ENCODE measurements around the gene BCAS4.
A peak's percentile ranks its signal among the peaks of the same experiment; 100 is the strongest.
"Not testable (repeated sequence)": the region's sequence is repeated elsewhere in the genome, so short reads cannot be mapped to it uniquely, and the experiment has no call there.

The BCAS4 gene

DNA sequence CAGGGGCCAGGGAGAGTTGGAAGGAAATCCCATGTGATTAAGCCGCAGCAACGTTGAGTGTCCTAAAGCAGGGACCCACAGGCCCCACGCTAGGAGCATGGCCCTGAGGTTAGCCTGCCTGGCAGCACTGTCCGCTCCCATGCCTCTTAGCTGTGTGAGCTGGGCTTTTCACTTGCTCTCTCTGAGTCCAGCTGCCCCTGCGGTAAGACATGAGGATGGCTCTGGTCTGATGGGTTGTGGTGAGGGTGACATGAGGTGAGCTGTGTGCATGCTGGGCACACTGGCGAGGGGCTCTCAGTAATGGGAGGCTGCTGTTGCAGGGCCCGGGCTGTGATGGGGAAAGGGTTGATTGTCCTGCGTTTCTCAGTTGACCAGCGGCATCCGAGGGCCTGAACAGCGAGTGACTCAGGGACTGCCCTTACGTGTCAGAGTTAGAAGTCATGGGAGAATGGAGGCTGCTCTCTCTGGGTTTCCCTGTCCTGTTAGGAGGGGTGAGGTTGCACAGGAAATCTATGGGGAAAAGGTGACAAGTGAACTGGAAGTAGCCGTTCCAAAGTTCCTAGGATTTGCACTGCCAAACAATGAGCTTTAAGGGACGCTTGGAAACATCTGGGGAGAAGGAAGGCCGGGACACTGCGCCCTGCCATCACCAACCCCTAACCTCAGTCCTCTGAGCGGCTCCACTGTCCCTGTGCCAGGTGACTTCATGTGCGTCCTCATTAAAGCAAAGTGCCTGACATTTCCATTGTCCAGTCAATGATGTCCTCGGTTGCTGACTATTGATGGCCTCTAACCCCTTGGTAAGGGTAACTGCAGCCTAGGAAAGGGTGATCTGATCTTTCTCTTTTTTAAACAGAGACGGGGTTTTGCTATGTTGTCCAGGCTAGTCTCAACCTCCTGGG lies 85.0 kb downstream of the BCAS4 start:
- DNase-seq = no peak

DNA sequence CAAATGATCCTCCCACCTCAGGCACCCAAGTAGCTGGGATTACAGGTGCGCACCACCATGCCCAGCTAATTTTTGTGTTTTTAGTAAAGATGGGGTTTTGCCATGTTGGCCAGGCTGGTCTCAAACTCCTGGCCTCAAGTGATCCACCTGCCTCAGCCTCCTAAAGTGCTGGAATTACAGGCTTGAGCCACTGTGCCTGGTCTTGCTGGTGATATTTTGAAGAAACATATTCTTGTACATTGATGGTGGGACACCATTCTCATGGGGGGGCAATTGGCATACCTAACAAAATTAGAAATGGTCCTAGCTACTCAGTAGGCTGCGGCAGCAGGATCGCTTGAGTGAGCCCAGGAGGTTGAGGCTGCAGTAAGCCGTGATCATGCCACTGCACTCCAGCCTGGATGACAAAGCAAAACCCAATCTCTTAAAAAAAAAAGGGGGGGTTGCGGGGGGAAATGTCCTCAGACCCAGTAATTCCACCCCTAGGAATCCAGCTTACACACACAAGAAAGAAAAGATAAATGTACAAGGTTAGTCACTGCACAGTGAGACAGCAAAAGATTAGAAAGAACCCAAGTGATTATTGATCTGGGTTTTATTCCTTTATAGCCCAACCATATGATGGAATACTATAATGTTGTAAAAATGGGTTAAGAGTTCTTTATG lies 87.0 kb downstream of the BCAS4 start:
- DNase-seq = not testable (repeated sequence)

DNA sequence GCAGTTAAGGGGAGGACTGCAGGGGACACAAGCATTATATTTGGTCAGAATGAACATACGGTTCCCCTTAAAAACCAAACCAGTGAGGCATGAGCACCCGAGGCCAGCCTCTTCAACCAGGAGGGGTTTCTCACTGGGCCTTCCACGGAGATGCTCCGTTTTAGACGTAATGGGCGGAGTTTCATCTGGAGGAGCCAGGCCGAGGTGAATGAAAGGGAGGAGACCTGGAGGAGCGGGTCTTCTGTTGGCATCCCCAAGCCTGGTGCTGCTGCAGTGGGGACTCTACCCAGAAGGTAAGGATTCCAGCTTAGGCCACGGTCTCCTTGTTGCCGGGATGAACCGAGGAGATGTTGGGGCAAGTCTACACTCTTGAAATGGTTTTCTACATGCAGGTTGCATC lies 89.0 kb downstream of the BCAS4 start:
- no peak for DNase-seq

DNA sequence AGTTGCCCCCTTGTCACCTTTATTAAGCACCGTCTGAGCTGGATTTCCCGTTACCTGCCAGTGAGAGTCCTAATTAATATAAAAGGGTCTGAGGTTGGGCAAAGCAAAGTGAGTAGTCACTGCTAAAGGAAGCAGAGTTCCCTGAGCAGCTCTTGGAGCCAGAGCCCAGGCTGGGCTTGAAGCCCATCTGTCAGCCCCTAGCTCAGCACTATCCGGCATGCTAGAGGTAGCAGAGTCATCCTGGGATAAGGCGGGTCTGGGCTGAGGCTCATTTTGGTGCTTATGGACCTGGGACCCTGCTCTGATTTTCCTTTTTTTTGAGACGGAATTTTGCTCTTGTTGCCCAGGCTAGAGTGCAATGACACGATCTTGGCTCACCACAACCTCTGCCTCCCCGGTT lies 90.2 kb downstream of the BCAS4 start:
- no peak for DNase-seq

DNA sequence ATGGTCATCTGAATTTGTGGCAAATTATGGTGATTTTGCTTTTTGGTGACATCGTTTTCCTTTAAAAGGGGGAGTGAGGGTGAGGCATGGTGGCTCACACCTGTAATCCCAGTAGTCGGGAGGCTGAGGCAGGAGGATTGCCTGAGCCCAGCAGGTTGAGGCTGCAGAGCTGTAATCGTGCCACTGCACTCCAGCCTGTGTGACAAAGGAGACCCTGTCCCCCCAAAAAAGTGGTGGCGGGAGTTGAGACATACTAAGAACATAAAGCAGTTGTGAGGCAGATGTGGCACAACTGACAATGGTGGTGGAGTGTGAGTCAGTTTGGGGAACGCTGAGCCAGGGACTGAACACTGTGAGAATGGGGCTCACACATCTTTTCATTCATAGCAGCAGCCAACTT lies 90.9 kb downstream of the BCAS4 start:
- no peak for DNase-seq

DNA sequence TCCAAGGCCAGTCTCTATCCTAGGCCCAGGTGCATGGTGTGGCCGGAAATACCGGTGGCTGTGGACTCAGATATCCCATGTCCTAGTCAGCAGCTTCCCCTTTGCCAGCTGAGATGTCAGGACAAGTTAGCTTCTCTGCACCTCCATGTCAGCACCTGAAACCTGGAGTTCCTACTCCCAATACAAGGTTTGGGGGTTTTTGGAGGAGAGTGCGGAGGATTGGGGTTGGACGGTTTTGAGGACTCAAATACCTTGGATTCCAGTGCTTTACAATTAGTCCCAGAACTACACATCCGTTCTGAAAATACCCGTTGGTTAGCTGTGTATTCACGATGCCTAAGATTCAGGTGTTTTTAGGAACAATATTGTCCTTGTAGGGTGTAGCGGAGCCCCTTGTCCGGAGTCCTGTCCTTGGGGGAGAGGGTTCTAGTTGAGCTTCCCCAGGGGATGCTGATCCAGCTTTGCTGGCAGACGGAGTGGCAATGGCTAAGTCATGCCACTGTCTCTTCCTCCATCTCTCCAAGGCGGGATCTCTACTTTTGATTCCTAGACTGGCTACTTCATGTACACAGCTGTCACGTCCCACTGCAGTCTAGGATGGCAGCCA lies 91.4 kb downstream of the BCAS4 start:
- DNase-seq = no peak

DNA sequence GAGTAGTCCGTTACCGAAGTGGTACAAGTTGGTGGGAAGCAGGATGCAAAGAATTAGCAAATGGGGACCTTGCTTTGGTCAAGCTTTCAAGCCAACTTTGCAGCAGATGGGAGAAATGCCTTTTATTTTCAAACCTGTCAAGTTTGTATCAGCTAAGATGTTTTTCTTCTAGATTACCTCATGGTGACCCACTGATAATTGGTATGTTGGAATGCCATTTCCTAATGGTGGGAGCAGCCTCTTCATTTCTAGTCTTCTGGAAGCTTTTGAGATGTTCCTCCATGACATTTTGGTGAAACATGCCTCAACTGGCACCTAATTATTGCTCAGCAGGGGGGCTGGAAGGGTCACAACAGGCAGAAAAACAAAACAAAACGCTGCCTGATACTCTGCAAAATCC lies 92.7 kb downstream of the BCAS4 start:
- DNase-seq = no peak

DNA sequence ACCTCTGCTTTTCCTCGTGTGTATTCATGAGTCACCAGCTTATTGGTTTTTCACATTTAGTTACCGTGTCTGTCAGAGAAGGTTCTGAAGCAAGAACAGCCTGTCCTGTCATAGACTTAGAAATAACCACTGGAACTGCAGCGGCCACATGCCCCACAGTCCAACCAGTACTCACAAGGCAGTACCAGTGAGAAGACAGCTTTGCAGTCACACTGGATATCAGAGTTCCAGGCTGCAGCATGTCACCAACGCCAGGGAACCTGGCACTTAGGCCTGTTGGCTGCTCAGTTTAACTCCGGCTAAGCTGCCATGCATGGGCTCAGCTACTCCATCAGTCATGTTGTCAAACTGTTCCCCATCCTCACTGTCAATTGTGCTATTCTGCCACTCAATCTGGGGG lies 96.3 kb downstream of the BCAS4 start:
- DNase-seq = no peak

DNA sequence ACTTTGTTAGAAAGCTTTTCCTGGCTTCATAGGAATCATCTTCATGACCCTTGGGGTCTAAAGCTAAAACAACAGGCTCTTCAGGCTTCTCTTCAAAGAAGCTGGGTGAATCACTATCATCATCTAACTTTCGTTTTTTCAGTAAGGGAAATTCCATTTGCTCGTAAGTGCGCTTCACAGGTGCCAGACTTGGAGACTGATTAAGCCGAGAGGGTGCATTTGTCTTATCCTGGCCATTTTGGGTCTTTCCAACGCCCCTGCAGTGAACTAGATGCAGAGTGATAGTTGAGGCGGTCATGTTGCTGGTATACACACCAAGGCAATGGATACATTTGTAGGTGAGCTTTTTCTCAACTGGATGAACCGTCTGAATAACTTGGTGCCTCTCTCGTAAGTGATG lies 97.5 kb downstream of the BCAS4 start:
- no peak for DNase-seq

DNA sequence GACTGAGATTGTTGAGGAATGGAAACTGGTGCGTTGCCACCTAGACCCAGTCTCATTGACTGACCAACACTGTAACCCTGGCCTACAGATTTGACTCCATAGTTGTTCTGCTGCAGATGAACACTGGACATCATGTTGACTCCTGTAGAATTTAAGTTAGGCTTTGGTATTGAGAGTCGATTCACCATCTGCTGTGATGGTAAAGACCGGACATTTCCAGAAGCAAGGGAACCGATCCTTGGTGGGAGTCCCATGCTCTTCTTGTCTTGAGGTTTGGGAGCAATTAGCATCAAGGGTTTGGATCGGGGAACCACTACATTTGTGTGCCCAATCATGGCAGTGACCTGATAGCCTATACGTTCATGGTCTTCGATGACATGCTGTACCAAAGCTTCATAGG lies 98.8 kb downstream of the BCAS4 start:
- no peak for DNase-seq

DNA sequence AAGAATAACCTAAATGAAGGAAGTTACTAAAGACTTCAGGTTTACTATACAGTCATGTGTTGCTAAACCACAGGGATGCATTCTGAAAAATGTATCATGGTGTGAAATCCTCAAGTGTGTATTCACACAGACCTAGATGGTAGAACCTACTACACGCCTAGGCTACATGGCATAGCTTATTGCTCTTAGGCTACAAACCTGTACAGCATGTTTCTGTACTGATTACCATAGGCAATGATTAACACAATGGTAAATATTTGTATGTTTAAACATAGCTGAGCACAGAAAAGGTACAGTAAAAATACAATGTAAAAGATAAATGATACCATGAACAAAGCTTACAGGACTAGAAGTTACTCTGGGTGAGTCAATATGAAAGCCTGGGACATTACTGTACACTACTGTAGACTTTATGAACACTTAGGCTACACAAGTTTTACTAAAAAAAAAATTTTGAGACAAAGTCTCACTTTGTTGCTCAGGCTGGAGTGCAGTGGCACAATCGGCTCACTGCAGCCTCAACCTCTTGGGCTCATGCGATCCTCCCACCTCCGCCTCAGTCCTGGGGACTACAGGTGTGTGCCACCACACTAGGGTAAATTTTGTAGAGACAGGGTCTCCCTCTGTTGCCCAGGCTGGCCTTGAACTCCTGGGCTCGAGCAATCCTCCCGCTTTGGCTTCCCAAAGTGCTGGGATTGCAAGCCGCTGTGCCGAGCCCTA lies 100.4 kb downstream of the BCAS4 start:
- DNase-seq = no peak

DNA sequence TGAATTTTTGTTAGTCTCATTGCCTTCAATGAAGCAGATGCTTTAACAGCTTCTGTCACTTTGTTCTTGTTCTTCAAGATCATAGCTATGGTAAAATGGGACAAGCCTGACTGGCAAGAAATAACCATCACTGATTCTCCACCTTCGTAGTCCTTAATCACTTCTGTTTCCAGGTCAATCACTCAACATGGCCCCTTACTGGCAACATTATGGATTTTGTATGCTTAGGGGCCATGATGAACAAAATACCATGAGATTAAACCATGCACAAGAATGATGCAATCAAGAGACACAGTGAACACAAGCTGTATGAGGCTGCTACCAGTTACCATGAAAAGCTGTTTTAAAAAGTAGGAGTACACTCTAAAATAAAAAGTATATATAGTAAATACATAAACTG lies 103.6 kb downstream of the BCAS4 start:
- DNase-seq = no peak

DNA sequence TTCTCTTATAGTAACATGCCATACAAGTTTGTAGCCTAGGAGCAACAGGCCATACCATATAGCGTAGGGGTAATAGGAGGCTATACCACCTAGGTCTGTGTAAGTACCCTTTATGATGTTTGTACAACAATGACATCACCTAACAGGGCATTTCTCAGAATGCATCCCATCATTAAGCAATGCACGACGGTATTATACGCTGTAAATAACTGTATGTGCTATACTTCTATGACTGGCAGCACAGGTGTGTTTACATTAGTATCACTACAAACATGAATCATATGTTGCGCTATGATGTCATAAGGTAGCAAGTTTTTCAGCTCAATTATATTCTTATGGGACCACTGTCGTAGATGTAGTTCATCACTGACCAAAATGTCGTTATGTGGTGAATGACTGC lies 105.4 kb downstream of the BCAS4 start:
- DNase-seq = no peak

DNA sequence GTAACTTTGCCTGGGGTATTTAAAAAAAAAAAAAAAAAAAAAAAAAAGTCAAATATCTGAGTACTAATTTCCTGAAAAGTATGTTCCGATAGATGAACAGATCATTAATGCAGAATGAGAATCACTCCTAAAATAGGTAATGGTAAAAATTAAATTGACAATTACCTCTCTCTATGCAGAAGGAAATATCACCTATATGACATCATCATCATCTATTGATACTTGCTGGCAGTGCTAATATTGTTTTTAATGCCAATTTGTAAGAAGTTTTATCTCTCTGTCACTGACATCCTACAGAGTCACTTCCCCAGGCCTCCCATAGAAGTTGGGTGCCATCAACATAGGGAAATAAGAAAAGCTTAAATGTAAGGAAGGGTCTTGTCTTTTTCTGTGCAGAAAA lies 106.4 kb downstream of the BCAS4 start:
- no peak for DNase-seq

DNA sequence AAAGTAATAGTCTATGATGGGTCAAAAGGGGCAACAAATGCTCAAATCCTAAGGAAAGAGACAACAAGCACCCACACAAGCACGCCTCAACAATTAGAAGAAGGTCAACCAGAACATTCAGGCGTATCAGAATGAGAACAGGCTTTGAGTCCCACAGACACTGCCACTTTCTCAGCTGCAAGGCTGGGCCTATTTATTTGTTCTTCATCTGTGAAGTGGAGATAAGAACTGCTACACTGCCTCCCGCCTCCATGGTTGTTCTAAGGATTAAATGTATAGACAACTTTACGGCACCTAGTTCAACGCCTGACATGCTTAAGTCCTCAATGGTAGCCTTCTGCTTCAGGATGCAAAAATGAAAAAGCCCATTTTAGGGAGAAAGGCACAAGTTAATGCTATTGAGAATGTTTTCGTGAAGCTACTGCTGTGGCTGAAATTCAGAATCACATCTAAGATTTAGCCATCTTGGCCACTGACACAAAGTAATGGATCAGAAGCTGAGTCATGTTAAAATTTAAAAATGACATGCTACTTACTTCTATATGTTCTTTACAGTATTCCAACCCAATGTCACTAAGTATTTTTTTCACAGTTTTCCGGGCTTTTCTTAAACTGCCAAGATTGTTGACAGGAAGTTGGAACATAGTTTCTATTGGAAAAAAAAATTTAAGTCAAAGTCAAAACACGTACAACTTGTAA lies 108.6 kb downstream of the BCAS4 start:
- DNase-seq = no peak

DNA sequence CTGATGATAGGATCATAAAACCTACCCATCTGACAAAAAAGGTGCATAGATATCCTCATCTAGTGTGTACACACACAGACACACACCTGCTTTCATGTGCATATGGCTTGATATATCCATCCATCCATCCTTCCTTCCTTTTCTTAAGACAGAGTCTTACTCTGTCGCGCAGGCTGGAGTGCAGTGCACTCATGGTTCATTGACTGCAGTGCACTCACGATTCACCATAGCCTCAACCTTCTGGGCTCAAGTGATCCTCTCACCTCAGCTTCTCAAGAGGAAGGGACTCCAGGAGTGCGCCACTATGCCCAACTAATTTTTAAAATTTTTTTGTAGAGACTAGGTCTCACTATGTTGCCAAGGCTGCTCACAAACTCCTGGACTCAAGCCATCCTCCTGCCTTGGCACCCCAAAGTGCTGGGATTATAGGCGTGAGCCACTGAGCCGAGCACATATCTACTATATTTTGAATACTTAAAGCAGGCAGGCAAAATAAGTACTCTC lies 109.3 kb downstream of the BCAS4 start:
- no peak for DNase-seq

DNA sequence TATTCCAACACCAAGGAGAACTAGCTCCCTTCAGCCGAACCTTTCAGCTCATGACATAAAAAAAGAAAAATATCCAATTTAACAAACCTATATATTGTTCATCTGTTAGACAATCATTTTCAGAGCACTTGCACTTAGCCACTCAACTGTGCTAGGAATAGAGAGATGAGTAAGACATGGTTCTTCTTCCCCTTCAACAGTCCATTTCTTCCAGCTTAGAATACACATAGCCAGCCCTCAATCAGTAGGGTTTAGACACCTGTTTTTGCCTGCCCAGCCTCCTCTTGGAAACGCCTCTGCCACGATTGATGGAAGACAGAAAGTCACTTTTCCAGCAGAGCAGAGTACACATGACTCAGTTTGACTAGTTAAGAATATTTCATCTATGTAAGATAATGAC lies 114.6 kb downstream of the BCAS4 start:
- DNase-seq = no peak

DNA sequence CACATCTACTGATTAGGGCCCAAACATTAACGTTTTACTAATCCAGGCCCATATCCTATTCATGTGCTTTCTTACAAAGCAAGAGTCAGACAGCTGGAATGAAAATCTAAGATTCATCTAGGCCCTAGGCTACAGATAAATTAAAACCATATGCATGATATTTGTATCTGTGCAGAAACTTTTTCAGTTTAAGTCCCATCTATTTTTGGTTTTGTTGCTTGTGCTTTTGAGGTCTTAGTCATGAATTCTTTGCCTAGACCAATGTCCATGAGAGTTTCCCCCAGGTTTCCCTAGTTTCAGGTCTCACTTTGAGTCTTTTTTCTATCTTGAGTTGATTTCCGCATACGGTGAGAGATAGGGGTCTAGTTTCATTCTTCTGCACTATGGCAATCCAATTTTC lies 116.2 kb downstream of the BCAS4 start:
- DNase-seq = peak; percentile 78

DNA sequence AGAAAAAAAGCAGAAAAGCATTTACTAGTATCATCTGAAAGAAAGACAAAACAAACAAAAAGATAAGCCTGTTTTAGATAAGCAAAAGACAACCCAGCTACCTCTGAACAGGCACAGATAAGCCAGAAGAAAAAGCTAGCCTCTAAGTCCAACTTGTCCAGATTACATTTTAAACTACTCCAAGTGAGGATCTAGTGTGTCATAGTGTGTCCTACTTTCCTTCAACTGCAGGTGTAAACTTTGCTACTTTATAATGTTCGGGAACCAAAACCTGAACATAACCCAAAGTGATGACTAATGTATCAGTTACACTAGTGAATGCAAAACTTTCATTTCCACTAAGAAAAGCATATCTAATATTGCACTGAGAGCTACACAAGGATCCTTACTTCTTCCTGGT lies 116.9 kb downstream of the BCAS4 start:
- DNase-seq = no peak

DNA sequence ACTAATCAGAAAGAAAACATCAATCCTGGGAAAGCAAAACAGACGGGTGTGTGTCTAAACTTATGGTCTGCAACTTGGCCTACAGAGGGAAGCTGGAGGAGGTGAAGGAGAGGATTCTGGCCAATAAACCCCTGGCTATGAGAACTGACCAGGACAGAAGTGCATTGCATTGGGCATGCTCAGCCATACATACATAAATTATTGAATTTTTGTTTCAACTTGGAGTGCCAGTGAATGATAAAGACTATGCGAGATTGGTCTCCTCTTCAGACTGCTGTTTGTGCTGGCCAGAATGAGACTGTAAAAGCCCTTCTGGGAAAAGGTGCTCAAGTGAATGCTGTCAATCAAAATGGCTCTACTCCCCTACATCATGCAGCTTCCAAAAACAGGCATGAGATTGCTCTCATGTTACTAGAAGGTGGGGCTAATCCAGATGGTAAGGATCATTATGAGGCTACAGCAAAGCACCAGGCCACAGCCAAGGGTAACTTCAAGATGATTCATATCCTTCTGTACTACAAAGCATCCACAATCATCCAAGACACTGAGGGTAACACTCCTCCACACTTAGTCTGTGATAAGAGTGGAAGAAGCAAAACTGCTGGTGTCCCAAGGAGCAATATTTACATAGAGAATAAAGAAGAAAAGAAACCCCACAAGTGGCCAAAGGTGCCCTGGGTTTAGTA lies 119.0 kb downstream of the BCAS4 start:
- peak; percentile 43 for DNase-seq

DNA sequence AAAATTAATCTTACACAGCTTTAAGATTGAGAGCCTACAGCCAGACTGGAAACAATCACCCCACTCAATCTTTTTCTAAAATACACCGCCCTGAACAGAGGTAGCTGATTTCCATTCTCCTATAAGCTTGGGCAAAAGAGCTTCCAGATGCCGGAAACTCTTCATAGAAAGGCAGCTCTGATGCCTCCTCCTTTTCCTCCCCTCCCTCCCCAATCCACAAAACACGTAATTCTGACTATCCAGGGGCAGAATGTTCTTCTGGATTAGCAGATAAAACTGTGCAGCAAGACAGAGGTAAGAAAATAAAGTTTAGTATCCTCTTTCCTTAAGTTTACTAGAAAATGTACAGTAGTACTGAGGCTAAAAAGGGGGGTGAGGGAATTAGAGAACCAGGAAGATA lies 120.6 kb downstream of the BCAS4 start:
- peak; percentile 37 for DNase-seq

DNA sequence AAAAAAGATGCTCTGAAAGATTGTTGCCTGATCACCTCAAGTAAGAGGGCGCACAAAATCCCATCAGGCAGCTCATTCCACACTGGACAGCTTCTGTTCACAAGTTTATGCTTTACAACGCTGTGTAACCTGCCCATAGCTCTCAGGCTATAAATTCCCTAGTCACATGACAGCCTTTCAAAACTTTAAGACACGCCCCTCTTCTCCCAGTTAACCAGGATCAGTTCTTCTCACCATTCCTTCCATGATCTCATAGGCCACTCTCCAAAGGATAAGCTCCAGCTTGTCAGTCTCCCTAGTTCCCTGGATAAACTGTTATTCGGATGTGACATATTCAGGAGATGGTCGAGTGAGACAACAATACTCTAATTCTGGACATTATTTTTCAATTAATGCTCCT lies 121.4 kb downstream of the BCAS4 start:
- DNase-seq = no peak
